Muscle of leg (tissue), 11 donors: ENCODE results near the gene IDI1. TPM values are rescaled to one million over a fixed set of nuclear protein-coding genes. Genes with fewer than 3 reads are reported as not detected.
"Not testable (repeated sequence)": the region's sequence is repeated elsewhere in the genome, so short reads cannot be mapped to it uniquely, and the experiment has no call there.

ENCODE experiments used
- DNase-seq: peaks from one replicate; pipeline ENCODE4 v3.0.0; 2013
- H3K27ac ChIP-seq: one replicate; pipeline ENCODE4 v1.5.1; 2013; ENCODE audit warnings: mild to moderate bottlenecking, low read length, control low read depth
- H3K27me3 ChIP-seq: one replicate; pipeline ENCODE4 v1.6.1; 2013; ENCODE audit warnings: low read length; ENCODE audit not compliant: control insufficient read depth, insufficient read depth
- H3K36me3 ChIP-seq: one replicate; pipeline ENCODE4 v1.6.1; 2013; ENCODE audit warnings: low read length; ENCODE audit not compliant: control insufficient read depth, insufficient read depth
- H3K4me1 ChIP-seq: one replicate; pipeline ENCODE4 v1.6.1; 2013; ENCODE audit warnings: low read length; ENCODE audit not compliant: control insufficient read depth, insufficient read depth
- H3K4me3 ChIP-seq: one replicate; pipeline ENCODE4 v1.5.1; 2013; ENCODE audit warnings: low read length, control low read depth
- H3K9me3 ChIP-seq: replicated peaks from 2 replicates; pipeline ENCODE4 v1.6.1; 2013; ENCODE audit warnings: low read depth, low read length; ENCODE audit not compliant: control insufficient read depth
- WGBS: methylation state at CpG from one replicate; pipeline ENCODE4 v1.1.5; 2013; ENCODE audit warnings: missing lambda C conversion rate; ENCODE audit not compliant: insufficient coverage; 5-methylcytosine and 5-hydroxymethylcytosine counted together
- polyA plus RNA-seq, 8 donors: library from polyadenylated mRNA; unstranded; fragments of 120-200 nt; gene quantifications; one replicate each; pipeline versions ENCODE4 v1.2.1 to v1.2.3, GENCODE V29; 2013; ENCODE audit warnings: inconsistent platforms in 1 of 8, low replicate concordance in 1 of 8; ENCODE audit not compliant: insufficient read length in 8 of 8, insufficient read depth in 1 of 8
- total RNA-seq: library from RNA; stranded (reverse); fragments of 120-200 nt; gene quantifications from one replicate; pipeline ENCODE4 v1.2.4, GENCODE V29; 2013

The IDI1 gene
- total and polyA plus RNA-seq, 9 donors: 29.7 to 55.0 (median 43.9) TPM

DNA sequence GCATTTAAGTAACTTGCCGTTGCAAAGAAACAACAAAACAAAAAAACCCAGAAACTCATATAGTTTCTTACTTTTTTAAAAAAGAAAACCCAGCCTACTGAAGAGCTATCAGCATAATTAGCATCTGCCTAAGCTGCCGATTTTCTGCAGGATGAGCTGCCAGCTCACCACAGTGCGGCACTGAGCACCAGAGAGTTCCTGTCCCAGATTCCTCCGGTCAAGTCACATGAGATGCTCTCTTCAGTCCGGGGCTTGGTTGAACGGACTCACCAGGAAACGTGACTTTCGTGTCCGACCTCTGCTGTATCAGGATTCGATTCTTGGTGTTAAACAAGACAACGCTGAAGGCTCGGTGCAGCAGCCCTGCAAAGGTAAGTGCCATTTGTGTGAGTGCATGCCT is 26.5 kb downstream of the IDI1 start:
- Histone ChIP-seq H3K36me3 (peaks cover 18% of the 10 kb centered on the region), H3K4me3 (no peak overlapping the region), H3K27me3 (no peaks in the 10 kb centered on the region), H3K27ac (no peak overlapping the region), H3K9me3 (no peaks in the 10 kb centered on the region), H3K4me1 (no peaks in the 10 kb centered on the region)
- DNase-seq: no peak
- WGBS: 86% methylated on average over 11 of the region's 12 CpGs

DNA sequence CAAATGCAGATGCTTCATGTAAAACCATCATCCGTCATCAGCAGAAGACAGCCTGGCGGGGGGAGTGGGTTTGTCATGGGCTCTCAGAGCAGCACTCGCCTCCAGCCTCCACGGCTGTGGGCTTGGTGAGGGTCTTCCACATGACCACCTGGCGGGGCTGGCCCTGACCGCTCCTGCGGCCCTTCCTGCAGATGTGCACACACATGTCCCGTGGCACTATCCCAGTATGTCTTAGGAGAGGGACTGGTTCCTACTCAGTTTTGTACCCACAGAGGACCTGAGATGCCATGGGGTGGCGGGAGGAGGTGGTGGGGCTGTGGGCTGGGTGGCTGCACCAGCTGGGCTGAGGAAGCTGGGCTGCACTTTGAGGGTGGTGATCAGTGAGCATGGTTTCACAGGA is 28.0 kb downstream of the IDI1 start:
- H3K4me3 ChIP-seq: no peak overlapping the region
- no peak for DNase-seq
- no peaks in the 10 kb centered on the region for H3K9me3 ChIP-seq
- no peak overlapping the region for H3K27ac ChIP-seq
- peaks cover 27% of the 10 kb centered on the region for H3K36me3 ChIP-seq
- H3K27me3 ChIP-seq: no peaks in the 10 kb centered on the region
- H3K4me1 ChIP-seq: no peaks in the 10 kb centered on the region
- 93% methylated on average over 5 of the region's 9 CpGs for WGBS

DNA sequence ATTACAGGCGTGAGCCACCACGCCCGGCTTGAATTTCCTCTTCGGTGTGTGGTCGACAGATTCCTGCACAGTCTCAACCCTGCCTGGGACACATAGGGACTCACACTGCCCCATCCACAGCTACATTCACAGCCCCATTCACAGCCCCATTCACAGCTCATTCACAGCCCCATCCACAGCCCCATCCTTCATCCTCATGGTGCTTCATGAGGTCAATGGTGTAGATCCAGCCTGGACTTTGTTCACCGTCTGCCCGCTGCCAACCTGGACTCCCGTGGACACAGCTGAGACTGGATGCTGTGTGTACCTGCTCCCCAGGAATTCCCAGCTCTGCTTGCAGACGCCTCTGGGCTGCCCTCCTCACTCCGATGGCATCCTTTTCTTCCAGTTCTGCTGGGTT is 28.5 kb downstream of the IDI1 start:
- Histone ChIP-seq H3K36me3 (peaks cover 32% of the 10 kb centered on the region), H3K4me1 (no peaks in the 10 kb centered on the region), H3K27me3 (no peaks in the 10 kb centered on the region), H3K4me3 (no peak overlapping the region), H3K9me3 (no peaks in the 10 kb centered on the region), H3K27ac (no peak overlapping the region)
- 85% methylated on average over 8 of the region's 10 CpGs for WGBS
- no peak for DNase-seq

DNA sequence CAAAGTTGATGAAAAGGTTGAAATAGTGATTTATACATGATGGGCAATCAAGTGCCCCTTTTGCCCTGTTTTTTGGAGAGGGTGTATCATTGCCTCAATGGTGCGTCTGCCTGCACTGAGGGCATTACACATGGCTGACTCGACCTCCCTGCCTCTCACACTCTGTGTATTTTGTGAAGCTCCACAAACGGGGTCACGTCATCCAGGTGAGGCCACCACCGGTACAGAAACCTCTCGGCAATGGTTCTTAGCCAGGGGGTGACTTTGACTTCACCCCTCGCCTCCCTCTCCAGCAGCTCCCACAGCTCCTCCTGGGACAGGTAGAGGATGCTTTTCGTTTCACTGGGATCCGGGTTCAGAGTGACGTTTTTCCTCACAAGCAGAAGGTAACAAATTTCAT is 29.6 kb downstream of the IDI1 start:
- WGBS: 96% methylated on average over 8 of the region's 10 CpGs
- Histone ChIP-seq H3K27ac (no peak overlapping the region), H3K36me3 (peaks cover 35% of the 10 kb centered on the region), H3K9me3 (no peaks in the 10 kb centered on the region), H3K27me3 (no peaks in the 10 kb centered on the region), H3K4me1 (no peaks in the 10 kb centered on the region), H3K4me3 (no peak overlapping the region)
- DNase-seq: no peak

DNA sequence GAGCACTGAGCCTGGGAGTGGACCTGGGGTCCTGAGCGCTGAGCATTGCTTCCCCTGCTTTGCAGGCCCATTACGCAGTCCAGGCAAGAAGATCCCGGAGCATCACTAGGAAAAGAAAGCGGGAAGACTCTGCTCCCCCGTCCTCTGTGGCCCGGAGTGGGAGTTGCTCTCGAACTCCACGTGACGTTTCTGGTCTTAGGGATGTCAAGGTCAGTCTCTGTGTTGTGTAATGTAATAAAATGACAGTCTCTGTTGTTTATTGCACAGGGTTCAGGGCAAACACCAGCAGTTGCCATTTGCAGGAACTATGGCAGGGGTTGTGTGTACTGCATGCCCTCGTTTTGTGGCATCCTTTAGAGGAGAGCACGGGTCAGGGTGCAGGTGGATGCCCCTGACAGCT is 33.2 kb downstream of the IDI1 start:
- Histone ChIP-seq H3K27me3 (no peaks in the 10 kb centered on the region), H3K9me3 (no peaks in the 10 kb centered on the region), H3K4me1 (no peaks in the 10 kb centered on the region), H3K4me3 (no peak overlapping the region), H3K27ac (no peak overlapping the region), H3K36me3 (peaks cover 65% of the 10 kb centered on the region)
- DNase-seq: no peak
- 88% methylated on average over 10 of the region's 11 CpGs for WGBS

DNA sequence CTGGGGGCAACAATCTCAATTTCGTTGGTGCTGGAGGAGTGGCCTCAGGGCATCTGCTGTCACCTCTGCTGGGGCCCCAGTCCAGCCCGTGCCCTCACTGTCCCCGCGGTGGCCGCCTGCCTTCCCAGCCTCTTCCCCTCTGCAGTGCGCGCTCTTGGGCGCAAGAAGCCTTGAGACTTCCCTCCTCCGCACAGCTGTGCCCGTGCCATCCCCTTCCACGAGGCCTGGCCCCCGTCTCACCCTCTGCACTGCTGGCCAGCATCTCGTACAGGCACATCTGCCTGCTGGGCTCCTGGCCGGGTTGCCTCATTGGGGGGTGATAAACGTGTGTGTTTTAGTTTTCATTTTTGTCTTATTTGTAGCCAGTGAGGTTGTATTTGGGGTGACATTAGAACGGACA is 37.2 kb downstream of the IDI1 start:
- no peak for DNase-seq
- H3K9me3 ChIP-seq: no peaks in the 10 kb centered on the region
- no peaks in the 10 kb centered on the region for H3K27me3 ChIP-seq
- H3K4me1 ChIP-seq: no peaks in the 10 kb centered on the region
- WGBS: 95% methylated on average over 11 of the region's 16 CpGs
- peaks cover 78% of the 10 kb centered on the region for H3K36me3 ChIP-seq
- no peak overlapping the region for H3K27ac ChIP-seq
- no peak overlapping the region for H3K4me3 ChIP-seq

DNA sequence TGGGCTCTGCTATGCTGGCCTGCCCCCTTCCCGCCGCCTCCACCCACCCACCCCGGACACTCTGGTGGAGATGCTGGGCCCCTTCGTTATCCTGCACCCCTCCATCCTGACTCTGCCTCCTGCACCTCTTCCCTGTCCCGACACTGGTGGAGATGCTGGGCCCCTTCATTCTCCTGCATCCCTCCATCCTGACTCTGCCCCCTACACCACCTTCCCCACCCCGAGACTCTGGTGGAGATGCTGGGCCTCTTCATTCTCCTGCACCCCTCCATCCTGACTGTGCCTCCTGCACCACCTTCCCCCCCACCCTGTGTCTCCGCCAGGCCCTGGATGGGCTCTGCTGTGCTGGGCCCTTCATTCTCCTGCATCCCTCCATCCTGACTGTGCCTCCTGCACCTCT is 38.2 kb downstream of the IDI1 start:
- H3K27me3 ChIP-seq: no peaks in the 10 kb centered on the region
- 98% methylated on average over 7 of the region's 7 CpGs for WGBS

DNA sequence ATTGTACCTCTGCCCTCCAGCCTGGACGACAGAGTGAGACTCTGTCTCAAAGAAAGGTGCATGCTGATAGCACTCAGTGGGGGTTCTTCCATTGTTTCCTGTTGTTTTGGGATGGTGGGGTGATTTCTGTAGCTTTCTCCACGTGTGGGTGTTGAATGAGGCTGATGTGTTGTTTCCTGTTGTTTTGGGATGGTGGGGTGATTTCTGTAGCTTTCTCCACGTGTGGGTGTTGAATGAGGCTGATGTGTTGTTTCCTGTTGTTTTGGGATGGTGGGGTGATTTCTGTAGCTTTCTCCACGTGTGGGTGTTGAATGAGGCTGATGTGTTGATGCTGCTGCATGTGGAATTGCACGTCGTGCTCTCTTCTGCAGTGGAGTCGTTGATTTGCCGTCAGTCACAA is 39.0 kb downstream of the IDI1 start:
- peaks cover 82% of the 10 kb centered on the region for H3K36me3 ChIP-seq
- WGBS: 71% methylated on average over 4 of the region's 8 CpGs
- not testable (repeated sequence) for H3K27ac ChIP-seq, H3K4me1 ChIP-seq, H3K4me3 ChIP-seq, H3K27me3 ChIP-seq, H3K9me3 ChIP-seq, DNase-seq

More for the DNA sequence above, 38.2 kb downstream of the IDI1 start:
- peaks cover 79% of the 10 kb centered on the region for H3K36me3 ChIP-seq
- H3K27ac ChIP-seq: no peak overlapping the region
- no peaks in the 10 kb centered on the region for H3K9me3 ChIP-seq
- H3K4me1 ChIP-seq: no peaks in the 10 kb centered on the region
- DNase-seq: no peak
- no peak overlapping the region for H3K4me3 ChIP-seq

DNA sequence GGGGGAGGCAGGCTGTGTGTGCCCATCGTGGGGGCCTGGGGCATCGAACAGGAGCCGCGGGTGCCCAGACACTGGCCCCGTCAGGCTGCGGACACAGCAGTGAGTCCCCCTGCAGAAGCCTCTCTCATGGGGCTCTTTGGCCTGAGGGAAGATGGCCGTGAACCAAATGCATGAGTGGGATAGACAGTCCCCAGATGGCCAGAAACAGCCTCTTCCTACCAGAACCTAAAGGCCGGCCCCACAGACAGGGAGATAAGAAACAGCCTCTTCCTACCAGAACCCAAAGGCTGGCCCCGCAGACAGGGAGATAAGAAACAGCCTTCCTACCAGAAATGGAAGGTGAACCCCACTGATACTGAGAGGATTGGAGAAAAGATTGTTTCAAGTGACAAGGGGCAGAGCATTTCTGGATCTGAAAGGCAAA is 39.8 kb downstream of the IDI1 start:
- no peak overlapping the region for H3K27ac ChIP-seq
- H3K9me3 ChIP-seq: peaks cover under 1% of the 10 kb centered on the region
- peaks cover 86% of the 10 kb centered on the region for H3K36me3 ChIP-seq
- DNase-seq: no peak
- no peaks in the 10 kb centered on the region for H3K4me1 ChIP-seq
- H3K4me3 ChIP-seq: no peak overlapping the region
- 100% methylated on average over 4 of the region's 9 CpGs for WGBS
- H3K27me3 ChIP-seq: no peaks in the 10 kb centered on the region

DNA sequence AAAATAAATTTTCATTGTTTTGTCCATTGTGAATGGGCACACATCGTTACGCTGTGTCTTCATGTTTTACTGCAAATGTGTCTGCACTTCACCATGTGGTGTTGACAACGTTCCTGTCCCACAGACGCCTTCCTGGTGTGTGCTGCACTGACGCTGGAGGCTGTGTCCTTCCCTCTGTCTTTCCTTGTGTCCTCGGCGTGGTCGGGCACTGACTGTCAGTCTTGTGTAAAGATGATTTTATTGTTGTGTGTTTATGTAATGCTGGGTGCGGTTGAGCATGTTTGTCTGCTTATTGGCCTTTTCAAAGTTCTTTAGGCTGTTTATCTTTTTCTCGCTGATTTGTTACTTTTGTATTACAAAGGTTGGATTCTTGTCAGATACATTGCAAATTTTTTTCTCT is 41.3 kb downstream of the IDI1 start:
- Histone ChIP-seq H3K36me3 (peaks cover 88% of the 10 kb centered on the region), H3K27ac (no peak overlapping the region), H3K4me1 (no peaks in the 10 kb centered on the region), H3K4me3 (no peak overlapping the region), H3K27me3 (no peaks in the 10 kb centered on the region), H3K9me3 (peaks cover 13% of the 10 kb centered on the region)
- 91% methylated on average over 5 of the region's 10 CpGs for WGBS
- DNase-seq: no peak

DNA sequence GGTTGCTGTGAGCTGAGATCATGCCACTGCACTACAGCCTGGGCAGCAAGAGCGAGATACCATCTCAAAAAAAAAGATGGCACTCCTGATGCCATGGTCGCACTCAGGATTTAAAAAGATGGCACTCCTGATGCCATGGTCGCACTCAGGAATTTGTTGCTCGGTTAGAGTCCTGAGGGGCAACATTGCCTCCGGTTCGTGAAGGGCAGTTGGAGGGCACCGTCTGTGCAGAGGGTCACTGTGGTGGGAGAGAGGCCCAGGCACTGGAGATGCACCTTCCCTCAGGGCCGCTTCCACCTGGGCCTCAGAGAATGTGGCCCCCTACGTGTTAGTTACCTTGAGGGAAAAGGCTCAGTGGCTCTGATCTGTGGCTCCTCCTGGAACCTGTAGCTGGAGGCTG is 42.3 kb downstream of the IDI1 start:
- no peaks in the 10 kb centered on the region for H3K4me1 ChIP-seq
- no peak for DNase-seq
- peaks cover 19% of the 10 kb centered on the region for H3K9me3 ChIP-seq
- H3K27ac ChIP-seq: no peak overlapping the region
- H3K27me3 ChIP-seq: no peaks in the 10 kb centered on the region
- H3K36me3 ChIP-seq: peaks cover 85% of the 10 kb centered on the region
- WGBS: 97% methylated on average over 8 of the region's 9 CpGs
- H3K4me3 ChIP-seq: no peak overlapping the region
